IPS-18c (cell line): ENCODE results near the gene KRT24.

ENCODE experiments used
- H3K4me3 ChIP-seq: 2 replicates; pipeline ENCODE4 v1.7.0; 2013; ENCODE audit warnings: low read depth, mild to moderate bottlenecking, low read length, moderate library complexity; ENCODE audit not compliant: insufficient read depth
- H3K9me3 ChIP-seq: one replicate; pipeline ENCODE4 v1.6.1; 2013; ENCODE audit warnings: mild to moderate bottlenecking, low read length, moderate library complexity; ENCODE audit not compliant: control insufficient read depth, insufficient read depth

Gene KRT24

GRCh38 chr17:40699853-40700252, 3.7 kb downstream of the KRT24 start:
- Histone ChIP-seq H3K4me3 (no peak overlapping the region), H3K9me3 (no peaks in the 10 kb centered on the region)

- Histone ChIP-seq H3K9me3 (no peaks in the 10 kb centered on the region), H3K4me3 (no peak overlapping the region)
Measured at GRCh38 chr17:40699371-40699770, 4.2 kb downstream of the KRT24 start.

GRCh38 chr17:40697297-40697696, 6.3 kb downstream of the KRT24 start:
- Histone ChIP-seq H3K4me3 (no peak overlapping the region), H3K9me3 (no peaks in the 10 kb centered on the region)

GRCh38 chr17:40696651-40697072, 6.9 kb downstream of the KRT24 start:
- Histone ChIP-seq H3K9me3 (no peaks in the 10 kb centered on the region), H3K4me3 (no peak overlapping the region)

GRCh38 chr17:40695874-40696472, 7.6 kb downstream of the KRT24 start:
- no peaks in the 10 kb centered on the region for H3K9me3 ChIP-seq
- no peak overlapping the region for H3K4me3 ChIP-seq

- no peaks in the 10 kb centered on the region for H3K9me3 ChIP-seq
- no peak overlapping the region for H3K4me3 ChIP-seq
Measured at GRCh38 chr17:40694584-40694983, 9.0 kb downstream of the KRT24 start.

GRCh38 chr17:40687106-40687505, 16.4 kb downstream of the KRT24 start:
- no peak overlapping the region for H3K4me3 ChIP-seq
- no peaks in the 10 kb centered on the region for H3K9me3 ChIP-seq

GRCh38 chr17:40686192-40686591, 17.4 kb downstream of the KRT24 start:
- Histone ChIP-seq H3K4me3 (no peak overlapping the region), H3K9me3 (no peaks in the 10 kb centered on the region)

- no peak overlapping the region for H3K4me3 ChIP-seq
- H3K9me3 ChIP-seq, result no peaks in the 10 kb centered on the region
Measured at GRCh38 chr17:40680998-40681397, 22.6 kb downstream of the KRT24 start.

GRCh38 chr17:40679523-40679907, 24.0 kb downstream of the KRT24 start:
- H3K9me3 ChIP-seq, result peaks cover 2% of the 10 kb centered on the region
- no peak overlapping the region for H3K4me3 ChIP-seq

- Histone ChIP-seq H3K4me3 (no peak overlapping the region), H3K9me3 (peaks cover 2% of the 10 kb centered on the region)
Measured at GRCh38 chr17:40678902-40679522, 24.5 kb downstream of the KRT24 start.

GRCh38 chr17:40675905-40676304, 27.6 kb downstream of the KRT24 start:
- Histone ChIP-seq H3K4me3 (no peak overlapping the region), H3K9me3 (peaks cover 2% of the 10 kb centered on the region)

- Histone ChIP-seq H3K4me3 (no peak overlapping the region), H3K9me3 (peaks cover 2% of the 10 kb centered on the region)
Measured at GRCh38 chr17:40672654-40673053, 30.9 kb downstream of the KRT24 start.

GRCh38 chr17:40671282-40671681, 32.3 kb downstream of the KRT24 start:
- H3K9me3 ChIP-seq, result peaks cover 2% of the 10 kb centered on the region

GRCh38 chr17:40666331-40666730, 37.2 kb downstream of the KRT24 start:
- H3K4me3 ChIP-seq, result no peak overlapping the region

More at GRCh38 chr17:40671282-40671681, 32.3 kb downstream of the KRT24 start:
- no peak overlapping the region for H3K4me3 ChIP-seq

GRCh38 chr17:40664582-40665333, 38.8 kb downstream of the KRT24 start, which contains the start of gene KRT222:
KRT222 (minus strand) TSS chr17:40665177; CDS start chr17:40665099, 78 bp downstream.
- peak within 1 kb of the TSS; percentile 34; the same call in 1 of the 2 replicates for H3K4me3 ChIP-seq
- no peaks in the 10 kb centered on the region for H3K9me3 ChIP-seq

More at GRCh38 chr17:40666331-40666730, 37.2 kb downstream of the KRT24 start:
- H3K9me3 ChIP-seq, result no peaks in the 10 kb centered on the region

GRCh38 chr17:40663252-40663651, 40.3 kb downstream of the KRT24 start:
- Histone ChIP-seq H3K4me3 (no peak overlapping the region), H3K9me3 (no peaks in the 10 kb centered on the region)

GRCh38 chr17:40659911-40660310, 43.6 kb downstream of the KRT24 start:
- H3K4me3 ChIP-seq, result no peak overlapping the region
- H3K9me3 ChIP-seq, result no peaks in the 10 kb centered on the region
